ENCODE data around the gene JAML.

The JAML gene

DNA sequence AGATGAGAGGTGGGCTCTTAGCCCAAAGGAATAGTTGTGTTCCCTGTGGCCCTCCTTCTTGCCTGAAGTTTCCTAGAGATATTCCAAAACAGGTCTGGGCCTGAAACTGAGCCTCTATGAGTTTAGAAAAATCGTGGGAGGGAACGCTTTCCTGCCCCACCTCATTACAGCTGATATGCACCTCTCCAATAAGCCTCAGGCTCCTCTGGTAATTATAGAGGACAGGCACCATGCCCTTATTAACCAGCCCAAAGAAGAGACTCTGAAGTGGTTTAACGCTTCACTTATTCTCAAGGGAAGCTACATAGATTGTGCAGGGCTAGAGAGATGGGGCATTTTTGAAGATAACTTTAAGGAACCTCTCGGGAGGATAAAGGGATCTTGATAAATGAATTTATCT, 42.7 kb upstream of the JAML start:
- no peaks in the 10 kb centered on the region for H3K9me2 ChIP-seq (replicated peaks; ENCODE audit: low read depth, low read length)
- H3K9ac ChIP-seq (ENCODE audit: low read depth, low read length, poor library complexity, severe bottlenecking) = no peak overlapping the region
- H3K9me3 ChIP-seq (ENCODE audit: insufficient read depth, low read depth, low read length) = no peaks in the 10 kb centered on the region
- H3K79me2 ChIP-seq (ENCODE audit: insufficient read depth, low read length) = no peaks in the 10 kb centered on the region
- H3F3A ChIP-seq (ENCODE audit: low read depth) = no peaks in the 10 kb centered on the region
- H3K4me1 ChIP-seq (ENCODE audit: insufficient read depth, low read length, poor library complexity, severe bottlenecking) = peaks cover 5% of the 10 kb centered on the region
- no peak overlapping the region for H3K4me3 ChIP-seq (ENCODE audit: low read length, poor library complexity, severe bottlenecking)
- no peaks in the 10 kb centered on the region for H3K36me3 ChIP-seq (ENCODE audit: insufficient read depth, low read length)
- no peak overlapping the region for H3K4me2 ChIP-seq (ENCODE audit: low read depth, low read length, poor library complexity, severe bottlenecking)
- H2AFZ ChIP-seq (ENCODE audit: low read length) = no peak overlapping the region
- no peak for TF ChIP-seq EZH2phosphoT487 (IDR thresholded peaks at IDR 0.05; ENCODE audit: borderline replicate concordance)
- TF ChIP-seq, protein P1, sequence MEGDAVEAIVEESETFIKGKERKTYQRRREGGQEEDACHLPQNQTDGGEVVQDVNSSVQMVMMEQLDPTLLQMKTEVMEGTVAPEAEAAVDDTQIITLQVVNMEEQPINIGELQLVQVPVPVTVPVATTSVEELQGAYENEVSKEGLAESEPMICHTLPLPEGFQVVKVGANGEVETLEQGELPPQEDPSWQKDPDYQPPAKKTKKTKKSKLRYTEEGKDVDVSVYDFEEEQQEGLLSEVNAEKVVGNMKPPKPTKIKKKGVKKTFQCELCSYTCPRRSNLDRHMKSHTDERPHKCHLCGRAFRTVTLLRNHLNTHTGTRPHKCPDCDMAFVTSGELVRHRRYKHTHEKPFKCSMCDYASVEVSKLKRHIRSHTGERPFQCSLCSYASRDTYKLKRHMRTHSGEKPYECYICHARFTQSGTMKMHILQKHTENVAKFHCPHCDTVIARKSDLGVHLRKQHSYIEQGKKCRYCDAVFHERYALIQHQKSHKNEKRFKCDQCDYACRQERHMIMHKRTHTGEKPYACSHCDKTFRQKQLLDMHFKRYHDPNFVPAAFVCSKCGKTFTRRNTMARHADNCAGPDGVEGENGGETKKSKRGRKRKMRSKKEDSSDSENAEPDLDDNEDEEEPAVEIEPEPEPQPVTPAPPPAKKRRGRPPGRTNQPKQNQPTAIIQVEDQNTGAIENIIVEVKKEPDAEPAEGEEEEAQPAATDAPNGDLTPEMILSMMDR (conservative IDR thresholded peaks at IDR 0.05; ENCODE audit: low read length) = no peak
- H3K27me3 ChIP-seq (ENCODE audit: insufficient read depth, low read length, poor library complexity, severe bottlenecking) = peaks cover 80% of the 10 kb centered on the region
- no peaks in the 10 kb centered on the region for H4K20me1 ChIP-seq (ENCODE audit: insufficient read depth, low read length, poor library complexity, severe bottlenecking)

DNA sequence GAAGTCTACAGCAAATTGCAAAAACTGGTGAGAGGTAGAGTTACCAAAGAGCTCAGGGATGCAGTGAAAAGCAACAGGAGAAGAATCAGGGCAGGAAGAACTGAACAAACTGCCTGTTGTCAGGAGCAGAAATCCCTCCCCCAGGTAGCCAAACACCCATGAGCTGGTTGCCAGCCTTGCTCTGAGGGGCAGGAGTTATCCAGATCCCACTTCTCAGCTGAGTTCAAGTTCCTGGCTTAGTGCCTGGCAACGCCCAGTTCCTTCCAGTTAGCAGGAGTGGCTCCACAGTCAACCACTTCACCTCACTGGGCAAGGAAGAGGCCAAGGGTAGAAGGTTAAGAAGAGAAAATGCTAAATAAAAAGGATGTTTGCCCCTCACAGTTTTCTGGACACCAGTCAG, 41.1 kb upstream of the JAML start:
- Histone ChIP-seq H3K4me1 (ENCODE audit: insufficient read depth, low read length, poor library complexity, severe bottlenecking) (peaks cover 5% of the 10 kb centered on the region), H3K4me2 (ENCODE audit: low read depth, low read length, poor library complexity, severe bottlenecking) (no peak overlapping the region), H3K79me2 (ENCODE audit: insufficient read depth, low read length) (no peaks in the 10 kb centered on the region), H3K36me3 (ENCODE audit: insufficient read depth, low read length) (no peaks in the 10 kb centered on the region), H4K20me1 (ENCODE audit: insufficient read depth, low read length, poor library complexity, severe bottlenecking) (no peaks in the 10 kb centered on the region), H3K9me3 (ENCODE audit: insufficient read depth, low read depth, low read length) (no peaks in the 10 kb centered on the region), H3F3A (ENCODE audit: low read depth) (no peaks in the 10 kb centered on the region), H3K9ac (ENCODE audit: low read depth, low read length, poor library complexity, severe bottlenecking) (no peak overlapping the region), H3K27me3 (ENCODE audit: insufficient read depth, low read length, poor library complexity, severe bottlenecking) (peaks cover 87% of the 10 kb centered on the region), H3K9me2 (replicated peaks; ENCODE audit: low read depth, low read length) (no peaks in the 10 kb centered on the region), H2AFZ (ENCODE audit: low read length) (no peak overlapping the region), H3K4me3 (ENCODE audit: low read length, poor library complexity, severe bottlenecking) (no peak overlapping the region)
- TF ChIP-seq, protein P1 (conservative IDR thresholded peaks at IDR 0.05; ENCODE audit: low read length) = no peak
- no peak for TF ChIP-seq EZH2phosphoT487 (IDR thresholded peaks at IDR 0.05; ENCODE audit: borderline replicate concordance)

DNA sequence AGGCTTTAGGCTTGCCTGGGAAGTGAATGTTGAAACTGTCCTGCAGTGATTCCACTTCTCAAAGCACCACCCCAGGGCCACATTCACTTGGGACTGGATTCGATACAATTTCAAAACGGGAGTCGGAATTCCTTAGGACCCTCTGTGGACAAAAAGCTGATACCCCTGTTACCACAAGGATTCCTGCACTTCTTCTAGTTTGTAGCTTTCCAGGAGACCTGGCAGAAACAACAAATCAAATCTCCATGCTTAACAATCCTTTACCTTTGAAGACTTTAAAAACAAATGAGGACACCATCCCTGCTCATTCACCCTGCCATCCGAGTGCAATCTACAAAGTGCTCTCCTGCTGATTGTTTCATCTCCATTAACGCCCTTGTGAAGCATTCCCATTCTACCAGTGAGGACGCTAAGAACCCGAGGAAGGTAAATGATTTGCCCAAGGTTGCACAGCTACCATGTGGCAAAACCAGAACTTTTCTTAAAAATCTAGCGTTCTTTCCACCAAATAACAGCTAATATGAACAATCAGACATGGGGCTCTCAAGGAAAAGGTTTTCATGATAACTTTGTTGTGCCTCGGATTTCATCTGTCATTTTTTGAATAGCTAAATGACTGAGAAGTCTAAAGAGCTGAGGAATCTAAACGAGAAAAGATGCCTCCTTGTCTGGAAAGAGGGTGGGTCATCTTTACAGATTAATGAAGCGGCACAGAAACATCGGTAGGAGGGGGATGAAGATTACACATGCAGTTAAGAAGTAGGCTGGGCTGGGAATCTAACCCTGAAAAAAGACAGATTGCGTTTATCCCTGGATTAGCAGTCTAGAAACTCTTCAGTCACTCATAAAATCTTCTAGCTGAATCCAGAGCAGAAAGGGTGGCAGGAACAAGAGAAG, 40.0 kb upstream of the JAML start:
- Histone ChIP-seq H2AFZ (ENCODE audit: low read length) (no peak overlapping the region), H3K79me2 (ENCODE audit: insufficient read depth, low read length) (no peaks in the 10 kb centered on the region), H3K4me2 (ENCODE audit: low read depth, low read length, poor library complexity, severe bottlenecking) (no peak overlapping the region), H3K4me3 (ENCODE audit: low read length, poor library complexity, severe bottlenecking) (no peak overlapping the region), H3F3A (ENCODE audit: low read depth) (no peaks in the 10 kb centered on the region), H3K9me2 (replicated peaks; ENCODE audit: low read depth, low read length) (no peaks in the 10 kb centered on the region), H3K4me1 (ENCODE audit: insufficient read depth, low read length, poor library complexity, severe bottlenecking) (peaks cover 5% of the 10 kb centered on the region), H4K20me1 (ENCODE audit: insufficient read depth, low read length, poor library complexity, severe bottlenecking) (no peaks in the 10 kb centered on the region), H3K36me3 (ENCODE audit: insufficient read depth, low read length) (no peaks in the 10 kb centered on the region), H3K9me3 (ENCODE audit: insufficient read depth, low read depth, low read length) (no peaks in the 10 kb centered on the region), H3K27me3 (ENCODE audit: insufficient read depth, low read length, poor library complexity, severe bottlenecking) (peaks cover 86% of the 10 kb centered on the region), H3K9ac (ENCODE audit: low read depth, low read length, poor library complexity, severe bottlenecking) (no peak overlapping the region)
- TF ChIP-seq EZH2phosphoT487 (IDR thresholded peaks at IDR 0.05; ENCODE audit: borderline replicate concordance) = no peak
- TF ChIP-seq, protein P1 (conservative IDR thresholded peaks at IDR 0.05; ENCODE audit: low read length) = no peak
